IMR-90 (cell line): ENCODE results near the gene PCDHGC5. TPM values are rescaled to one million over a fixed set of nuclear protein-coding genes. Genes with fewer than 3 reads are reported as not detected.

Experiments
- BHLHE40 ChIP-seq: fragments of 150-350 bp; IDR thresholded peaks from 2 replicates; pipeline ENCODE4 v1.6.1; 2016; ENCODE audit warnings: mild to moderate bottlenecking, low read depth, low read length
- MAFK ChIP-seq: IDR thresholded peaks from 2 replicates; pipeline ENCODE4 v1.6.1; 2012; ENCODE audit warnings: low read depth, low read length, improper control_type of control experiment
- POLR2A ChIP-seq: IDR thresholded peaks from 2 replicates; pipeline ENCODE4 v1.6.1; 2012; ENCODE audit warnings: mild to moderate bottlenecking, low read depth, low read length
- polyA plus RNA-seq, 3 experiments: library from polyadenylated mRNA; depleted of rRNA; stranded (reverse); fragments of >200 nt; gene quantifications; 2 replicates each; pipeline ENCODE4 v1.2.3, GENCODE V29; 2012; ENCODE audit warnings: low replicate concordance in 1 of 3
- total RNA-seq: library from RNA; depleted of rRNA; stranded (reverse); fragments of >200 nt; gene quantifications from 2 replicates; pipeline ENCODE4 v1.2.3, GENCODE V29; 2012
- TF ChIP-seq, protein P1 (sequence below): fragments of 150-350 bp; IDR thresholded peaks from 2 replicates; pipeline ENCODE4 v1.6.1; 2016; ENCODE audit warnings: low read depth, mild to moderate bottlenecking, low read length, moderate library complexity, borderline replicate concordance

PCDHGC5 gene
- total and polyA plus RNA-seq, 2 of the 4 experiments (the other 2 are of a cell fraction), result 2.9 to 3.8 TPM

DNA sequence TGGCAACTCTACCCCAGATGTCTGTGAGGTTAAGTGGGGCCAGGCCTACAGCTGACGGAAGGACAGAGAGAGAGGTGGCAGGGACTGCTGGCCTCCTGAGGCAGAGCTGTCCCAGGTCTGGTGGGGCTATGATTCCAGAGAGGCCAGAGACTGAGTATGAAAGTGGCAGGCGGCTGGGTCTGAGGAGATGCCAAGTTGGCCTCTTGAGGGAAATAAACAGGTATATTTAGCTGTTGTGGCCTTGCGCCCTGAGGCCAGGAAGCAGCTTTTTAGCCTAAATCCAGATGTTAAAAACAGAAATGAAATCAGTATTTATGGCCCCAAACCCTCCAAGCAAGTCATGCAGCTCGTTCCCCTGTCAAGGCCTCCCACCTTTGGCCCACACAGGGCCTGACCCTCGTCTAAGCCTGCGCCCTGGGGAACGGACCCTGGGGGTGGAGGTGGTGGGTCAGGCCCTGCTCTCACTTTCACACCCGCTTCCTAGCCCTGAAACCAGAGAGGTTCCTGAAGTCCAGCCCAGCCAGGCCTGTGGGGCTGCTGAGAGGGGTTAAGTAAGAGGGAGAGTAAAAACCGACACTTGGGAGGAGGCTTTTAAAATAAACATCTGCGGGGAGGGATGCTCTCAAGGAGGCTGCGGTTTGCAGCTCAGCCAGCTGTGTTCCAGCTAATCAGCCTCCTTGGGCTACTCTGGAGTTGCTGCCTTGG, 18.7 kb downstream of the PCDHGC5 start (continued):
- TF ChIP-seq, protein P1, sequence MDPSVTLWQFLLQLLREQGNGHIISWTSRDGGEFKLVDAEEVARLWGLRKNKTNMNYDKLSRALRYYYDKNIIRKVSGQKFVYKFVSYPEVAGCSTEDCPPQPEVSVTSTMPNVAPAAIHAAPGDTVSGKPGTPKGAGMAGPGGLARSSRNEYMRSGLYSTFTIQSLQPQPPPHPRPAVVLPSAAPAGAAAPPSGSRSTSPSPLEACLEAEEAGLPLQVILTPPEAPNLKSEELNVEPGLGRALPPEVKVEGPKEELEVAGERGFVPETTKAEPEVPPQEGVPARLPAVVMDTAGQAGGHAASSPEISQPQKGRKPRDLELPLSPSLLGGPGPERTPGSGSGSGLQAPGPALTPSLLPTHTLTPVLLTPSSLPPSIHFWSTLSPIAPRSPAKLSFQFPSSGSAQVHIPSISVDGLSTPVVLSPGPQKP, result no peak
- TF ChIP-seq MAFK (no peak), POLR2A (no peak), BHLHE40 (peak; percentile 89)
